Hematopoietic multipotent progenitor cell treated with erythropoietin and hydrocortisone succinate and interleukin-3 and kit ligand, for 6 days (in vitro differentiated cells): Measurements from ENCODE around the gene PDCD1.

Source experiments
- DNase-seq: peaks from one replicate; pipeline ENCODE4 v3.0.0-alpha.2; 2015

Gene PDCD1

GRCh38 chr2:241876528-241877196 is 18.0 kb upstream of the PDCD1 start:
- no peak for DNase-seq

DNA sequence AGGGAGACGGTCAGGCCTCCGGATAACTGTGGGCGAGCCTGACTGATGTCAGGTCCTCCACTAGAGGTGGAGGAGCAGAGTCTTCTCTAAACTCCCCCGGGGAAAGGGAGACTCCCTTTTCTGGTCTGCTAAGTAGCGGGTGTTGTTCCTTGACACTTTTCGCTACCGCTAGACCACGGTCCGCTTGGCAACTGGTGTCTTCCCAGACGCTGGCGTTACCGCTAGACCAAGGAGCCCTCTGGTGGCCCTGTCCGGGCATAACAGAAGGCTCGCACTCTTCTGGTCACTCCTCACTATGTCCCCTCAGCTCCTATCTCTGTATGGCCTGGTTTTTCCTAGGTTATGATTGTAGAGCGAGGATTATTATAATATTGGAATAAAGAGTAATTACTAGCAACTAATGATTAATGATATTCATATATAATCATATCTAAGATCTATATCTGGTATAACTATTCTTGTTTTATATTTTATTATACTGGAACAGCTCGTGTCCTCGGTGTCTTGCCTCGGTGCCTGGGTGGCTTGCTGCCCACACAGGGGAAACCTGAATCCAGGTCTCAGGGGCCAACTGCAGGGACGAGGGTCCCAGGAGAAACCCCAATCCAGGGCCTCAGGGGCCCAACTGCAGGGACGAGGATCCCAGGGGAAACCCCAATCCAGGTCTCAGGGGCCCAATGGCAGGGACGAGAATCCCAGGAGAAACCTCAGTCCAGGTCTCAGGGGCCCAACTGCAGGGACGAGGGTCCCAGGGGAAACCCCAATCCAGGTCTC is 17.2 kb upstream of the PDCD1 start:
- peak; percentile 50 for DNase-seq

GRCh38 chr2:241874277-241874925 is 15.7 kb upstream of the PDCD1 start:
- no peak for DNase-seq

GRCh38 chr2:241873803-241874110 is 15.1 kb upstream of the PDCD1 start:
- no peak for DNase-seq

GRCh38 chr2:241873081-241873802 is 14.5 kb upstream of the PDCD1 start:
- DNase-seq, result no peak

DNA sequence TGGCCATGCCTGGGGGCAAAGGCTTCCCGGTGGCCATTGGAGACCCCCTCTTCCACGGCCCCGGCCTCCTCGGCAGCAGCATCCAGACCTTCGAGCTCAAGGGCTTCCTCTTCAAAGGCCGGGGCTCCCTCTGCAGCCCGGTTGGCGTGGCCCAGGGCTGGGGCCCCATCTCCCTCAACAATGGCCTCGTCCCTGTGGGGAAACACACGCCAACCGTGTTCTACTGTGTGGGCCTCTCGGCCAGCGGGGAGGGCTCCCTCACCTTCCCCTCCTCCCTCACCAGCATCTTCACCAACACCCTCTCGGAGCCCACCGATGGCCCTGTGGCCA is 13.6 kb upstream of the PDCD1 start:
- DNase-seq, result no peak

DNA sequence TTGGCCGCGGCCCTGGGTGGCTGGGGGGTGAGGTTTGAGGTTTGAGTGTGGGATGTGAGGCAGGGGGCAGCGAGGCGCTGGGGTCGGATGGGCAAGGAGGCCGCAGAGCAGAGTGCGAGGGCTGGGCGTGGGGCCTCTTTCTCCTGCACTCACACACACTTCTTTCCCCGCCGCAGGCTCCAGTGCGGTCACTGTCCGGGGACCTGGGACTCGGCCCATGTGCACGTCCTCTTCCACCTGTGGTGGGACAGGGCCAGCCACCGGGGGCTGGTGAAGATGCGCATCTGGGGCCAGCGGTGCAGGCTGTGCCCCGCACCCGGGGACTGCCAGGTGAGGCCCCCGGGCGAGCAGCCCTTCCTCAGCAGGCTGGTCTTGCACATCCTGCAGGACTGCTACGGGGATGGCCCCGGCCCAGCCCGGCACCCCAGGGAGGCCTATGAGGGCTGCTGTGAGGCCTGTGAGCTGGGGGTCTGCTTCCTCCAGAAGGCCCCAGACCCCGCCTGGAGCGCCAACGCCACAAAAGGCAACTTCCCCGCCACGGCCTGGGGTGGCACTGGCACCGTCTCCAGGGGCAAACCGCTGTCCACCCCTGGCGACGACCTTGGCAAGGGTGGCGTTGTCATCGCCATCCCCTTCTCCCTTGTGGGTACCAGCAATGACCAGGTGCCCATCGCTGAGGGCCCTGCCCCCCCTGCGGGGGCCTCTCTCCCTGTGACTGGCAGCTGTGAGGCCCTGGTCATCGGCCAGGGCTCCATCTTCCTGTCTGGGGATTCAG is 13.0 kb upstream of the PDCD1 start:
- DNase-seq, result no peak

GRCh38 chr2:241870611-241871537 is 12.2 kb upstream of the PDCD1 start:
- no peak for DNase-seq

GRCh38 chr2:241870081-241870541 is 11.4 kb upstream of the PDCD1 start:
- no peak for DNase-seq

GRCh38 chr2:241869087-241869961 is 10.6 kb upstream of the PDCD1 start, which contains the start of gene RTP5:
Gene RTP5 (plus strand): TSS chr2:241869729. CDS start chr2:241869757, 28 bp downstream.
- DNase-seq, result no peak

DNA sequence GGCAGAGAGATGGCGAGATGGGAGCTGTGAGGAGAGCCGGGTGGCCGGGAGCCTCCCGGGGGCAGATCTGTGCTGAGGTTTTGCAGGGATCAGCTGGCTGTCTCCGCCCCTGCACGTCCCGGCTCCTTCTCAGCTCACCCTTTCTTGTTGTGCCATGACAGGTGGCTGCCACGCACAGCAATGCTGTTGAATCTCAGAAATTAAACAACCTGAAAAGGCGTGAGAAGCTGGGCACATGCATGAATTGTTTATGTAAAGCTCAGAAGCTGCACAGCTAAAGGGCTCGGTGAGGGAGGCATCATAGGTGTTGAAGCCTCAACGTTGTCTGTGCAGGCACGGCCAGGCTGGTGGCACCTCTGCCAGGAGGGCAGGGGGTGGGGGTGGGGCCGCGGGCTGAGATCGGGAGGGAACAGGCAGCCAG is 10.0 kb upstream of the PDCD1 start:
- no peak for DNase-seq

GRCh38 chr2:241867776-241868420 is 9.2 kb upstream of the PDCD1 start:
- DNase-seq, result no peak

DNA sequence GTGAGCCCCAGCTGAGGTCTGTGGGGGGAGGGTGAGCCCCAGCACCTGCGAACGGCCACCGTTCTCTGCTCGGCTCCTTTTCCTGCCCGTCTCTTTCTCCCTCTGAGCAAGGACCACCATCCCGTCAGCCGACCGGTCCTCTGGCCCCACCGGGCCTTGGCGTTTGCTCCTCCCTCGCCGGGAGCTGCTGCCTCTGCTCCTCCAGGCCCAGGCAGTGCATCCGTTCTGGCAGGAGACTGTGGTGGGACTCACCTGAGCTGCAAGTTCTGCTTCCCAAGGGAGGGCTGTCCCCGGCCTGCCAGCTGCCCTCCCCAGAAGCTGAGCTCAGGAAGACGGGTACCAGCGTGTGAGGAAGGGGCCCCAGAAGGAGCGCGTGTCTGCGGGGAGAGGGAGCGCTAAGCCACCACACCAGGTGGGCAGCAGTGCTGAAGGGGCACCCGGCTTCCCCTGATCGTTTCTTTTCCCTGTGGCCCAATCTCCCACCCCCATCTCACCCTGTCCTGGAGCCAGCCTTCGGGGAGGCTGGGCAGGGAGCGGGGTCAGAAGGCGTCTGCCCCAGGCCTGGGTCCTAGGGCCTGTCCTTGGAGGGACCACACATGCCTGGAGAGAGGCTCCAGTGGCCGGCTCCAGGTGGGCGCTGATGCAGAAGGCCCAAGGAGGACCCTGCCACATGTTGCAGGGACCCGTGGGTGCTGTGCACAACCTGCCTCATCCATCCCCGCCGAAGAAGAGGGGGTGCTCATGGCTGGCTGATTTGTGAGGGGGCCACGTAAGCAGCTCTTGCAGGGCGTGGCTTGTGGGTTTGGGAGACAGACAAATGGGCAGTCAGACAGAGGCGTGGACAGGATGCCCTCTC is 8.3 kb upstream of the PDCD1 start:
- no peak for DNase-seq

GRCh38 chr2:241865957-241866789 is 7.5 kb upstream of the PDCD1 start:
- DNase-seq, result no peak

DNA sequence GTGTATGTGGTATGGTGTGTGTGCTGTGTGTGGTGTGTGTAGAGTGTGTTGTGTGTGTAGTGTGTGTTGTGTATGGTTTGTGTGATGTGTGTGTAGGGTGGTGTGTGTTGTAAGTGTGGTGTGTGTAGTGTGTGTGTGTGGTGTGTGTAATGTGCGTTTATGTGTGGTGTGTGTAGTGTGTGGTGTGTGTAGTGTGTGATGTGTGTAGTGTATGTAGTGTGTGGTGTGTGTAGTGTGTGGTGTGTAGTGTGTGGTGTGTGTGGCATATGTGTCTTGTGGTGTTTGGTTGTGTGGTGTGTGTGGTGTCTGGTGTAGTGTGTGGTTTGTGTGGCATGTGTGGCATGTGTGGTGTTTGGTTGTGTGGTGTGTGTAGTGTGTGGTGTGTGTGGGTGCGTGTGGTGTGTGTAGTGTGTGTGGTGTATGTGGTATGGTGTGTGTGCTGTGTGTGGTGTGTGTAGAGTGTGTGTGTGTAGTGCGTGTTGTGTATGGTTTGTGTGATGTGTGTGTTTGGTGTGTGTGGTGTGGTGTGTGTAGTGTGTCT is 6.8 kb upstream of the PDCD1 start:
- no peak for DNase-seq

- DNase-seq, result no peak
Measured at GRCh38 chr2:241864850-241865213, 6.1 kb upstream of the PDCD1 start.

GRCh38 chr2:241864168-241864849 is 5.6 kb upstream of the PDCD1 start:
- no peak for DNase-seq
